Breast epithelium (tissue), 3 donors: Measurements from ENCODE around the gene FITM1.

ENCODE experiments used
- CTCF ChIP-seq, 3 donors: fragments of 450-650 bp; IDR thresholded peaks; one replicate each; pipeline ENCODE4 v1.5.1; 2016 to 2017; ENCODE audit warnings: antibody characterized with exemption in 3 of 3, mild to moderate bottlenecking in 3 of 3, moderate library complexity in 3 of 3
- POLR2A ChIP-seq: fragments of 450-650 bp; IDR thresholded peaks from one replicate; pipeline ENCODE4 v1.6.1; 2016; ENCODE audit warnings: antibody characterized with exemption, mild to moderate bottlenecking, moderate library complexity

- TF ChIP-seq CTCF (IDR thresholded peaks at IDR 0.05) (no peak), POLR2A (no peak)
Measured at GRCh38 chr14:24150061-24150460, 19.6 kb downstream of the FITM1 start.
